IMR-90 (cell line): ENCODE results near the gene SFXN3.

Experiments
- CTCF ChIP-seq: conservative IDR thresholded peaks from 2 replicates; pipeline ENCODE4 v1.5.1; 2012; ENCODE audit warnings: mild to moderate bottlenecking, low read depth, low read length, improper control_type of control experiment
- MAFK ChIP-seq: IDR thresholded peaks from 2 replicates; pipeline ENCODE4 v1.6.1; 2012; ENCODE audit warnings: low read depth, low read length, improper control_type of control experiment
- MXI1 ChIP-seq: IDR thresholded peaks from 2 replicates; pipeline ENCODE4 v1.6.1; 2012; ENCODE audit warnings: low read depth, mild to moderate bottlenecking, low read length, moderate library complexity, borderline replicate concordance
- NFE2L2 ChIP-seq: fragments of 150-350 bp; IDR thresholded peaks from 2 replicates; pipeline ENCODE4 v1.6.1; 2016; ENCODE audit warnings: low read depth, mild to moderate bottlenecking, low read length
- POLR2A ChIP-seq: IDR thresholded peaks from 2 replicates; pipeline ENCODE4 v1.6.1; 2012; ENCODE audit warnings: mild to moderate bottlenecking, low read depth, low read length
- RCOR1 ChIP-seq: IDR thresholded peaks from 2 replicates; pipeline ENCODE4 v1.6.1; 2012; ENCODE audit warnings: mild to moderate bottlenecking, low read length, improper control_type of control experiment; ENCODE audit not compliant: insufficient replicate concordance
- USF2 ChIP-seq: fragments of 150-350 bp; IDR thresholded peaks from 2 replicates; pipeline ENCODE4 v1.6.1; 2017; ENCODE audit warnings: mild to moderate bottlenecking, antibody characterized with exemption, low read length, low read depth

- TF ChIP-seq MXI1 (no peak), CTCF (no peak), MAFK (no peak), NFE2L2 (no peak), RCOR1 (no peak), POLR2A (no peak), USF2 (no peak)
These were observed 16.2 kb downstream of the SFXN3 start for GRCh38 chr10:101047268-101047667.
